HepG2 (cell line): ENCODE data around the gene SNUPN. TPM values are rescaled to one million over a fixed set of nuclear protein-coding genes. Genes with fewer than 3 reads are reported as not detected.

ENCODE experiments used
- ATAC-seq: fragments of 200-7000 bp; cut with Tn5 transposase; 3 replicates; pipeline ENCODE4 v1.9.1; 2020; ENCODE audit warnings: mild to moderate bottlenecking, moderate library complexity
- BruUV-seq: library from RNA; stranded (reverse); fragments of 400-500 nt; replicated peaks from 2 replicates; lab custom pipeline; 2021; lab: Mats Ljungman, UMichigan
- CTCF ChIA-PET: fragments of 300-600 bp; formaldehyde crosslinking; extraction: SDS; loops from one replicate; lab custom pipeline; 2021; ENCODE audit warnings: low total read pairs, inconsistent platforms, low intra/inter-chr PET ratio; lab: Yijun Ruan, JAX
- POLR2A ChIA-PET: fragments of 350-600 bp; sonication (Branson Sonifier 250); formaldehyde crosslinking; loops from one replicate; lab custom pipeline; 2020; ENCODE audit warnings: antibody characterized with exemption, inconsistent platforms; lab: Yijun Ruan, JAX
- DNase-seq: peaks from one replicate; pipeline ENCODE4 v3.0.0-alpha.2; 2015; ENCODE audit warnings: low spot score
- FAIRE-seq: peaks from 3 replicates; lab custom pipeline; 2011; peaks lifted over from hg19 to GRCh38; lab: Jason Lieb, UNC
- H2AFZ ChIP-seq: one replicate; pipeline ENCODE4 v1.6.1; 2011; ENCODE audit warnings: low read length, inconsistent platforms
- H3K27ac ChIP-seq: fragments of 300-600 bp; 3 replicates; pipeline ENCODE4 v1.8.0; 2011; ENCODE audit warnings: mixed run types, mild to moderate bottlenecking, mixed read lengths, low read length, inconsistent platforms; ENCODE audit not compliant: insufficient read depth; ENCODE audit errors: extremely low read length
- H3K27me3 ChIP-seq, 2 experiments: fragments of 200-600 bp in 1 of 2; 2 replicates in 1 of 2; 3 replicates in 1 of 2; pipeline versions ENCODE4 v1.6.0 to v1.8.0; 2011; ENCODE audit warnings: low read length in 2 of 2, mild to moderate bottlenecking in 2 of 2, moderate library complexity in 2 of 2, inconsistent platforms in 1 of 2; ENCODE audit not compliant: insufficient read depth in 2 of 2, control insufficient read depth in 1 of 2
- H3K36me3 ChIP-seq, 2 experiments: fragments of 200-600 bp in 1 of 2; replicated peaks in 1 of 2; 2 replicates in 1 of 2; 3 replicates in 1 of 2; pipeline versions ENCODE4 v1.5.1 to v1.8.0; 2011; ENCODE audit warnings: low read length in 2 of 2, inconsistent platforms in 1 of 2; ENCODE audit not compliant: insufficient read depth in 2 of 2, control insufficient read depth in 1 of 2
- H3K4me1 ChIP-seq: 2 replicates; pipeline ENCODE4 v1.5.1; 2012; ENCODE audit warnings: low read length, inconsistent platforms; ENCODE audit not compliant: insufficient read depth
- H3K4me2 ChIP-seq: 2 replicates; pipeline ENCODE4 v1.6.0; 2011; ENCODE audit warnings: low read depth, low read length, inconsistent platforms
- H3K4me3 ChIP-seq, 3 experiments: fragments of 200-600 bp in 1 of 3; sonication (generic), shearing (Covaris generic) in 1 of 3; replicated peaks in 1 of 3; 2 replicates each; pipeline ENCODE4 v1.5.1; 2011 to 2016; ENCODE audit warnings: low read length in 3 of 3, inconsistent platforms in 2 of 3, low read depth in 2 of 3, mild to moderate bottlenecking in 2 of 3, control low read depth in 1 of 3, mixed read lengths in 1 of 3; ENCODE audit not compliant: insufficient read depth in 1 of 3
- H3K79me2 ChIP-seq: one replicate; pipeline ENCODE4 v1.6.1; 2011; ENCODE audit warnings: low read length, inconsistent platforms; ENCODE audit not compliant: insufficient read depth
- H3K9ac ChIP-seq: 2 replicates; pipeline ENCODE4 v1.6.0; 2011; ENCODE audit warnings: mild to moderate bottlenecking, low read depth, low read length, inconsistent platforms; ENCODE audit not compliant: insufficient read depth
- H3K9me3 ChIP-seq: 2 replicates; pipeline ENCODE4 v1.5.1; 2012; ENCODE audit warnings: mild to moderate bottlenecking, low read length
- H4K20me1 ChIP-seq: 2 replicates; pipeline ENCODE4 v1.6.0; 2011; ENCODE audit warnings: inconsistent platforms, mild to moderate bottlenecking, low read length, moderate library complexity; ENCODE audit not compliant: insufficient read depth
- GFI1 ChIP-seq: sonication (generic); formaldehyde crosslinking; IDR thresholded peaks from 2 replicates; pipeline ENCODE4 v1.5.0; 2020; ENCODE audit warnings: missing genetic modification reagents, mild to moderate bottlenecking, borderline replicate concordance
- HNRNPH1 ChIP-seq: fragments of 200-400 bp; formaldehyde crosslinking; optimal IDR thresholded peaks from 2 replicates; pipeline ENCODE3; 2017; ENCODE audit warnings: mild to moderate bottlenecking, low read depth, low read length
- ISL2 ChIP-seq: sonication (generic); formaldehyde crosslinking; IDR thresholded peaks from 2 replicates; pipeline ENCODE4 v1.5.0; 2020; ENCODE audit warnings: missing genetic modification reagents
- PAX8 ChIP-seq: sonication (generic); formaldehyde crosslinking; IDR thresholded peaks from 2 replicates; pipeline ENCODE4 v1.8.0; 2022; ENCODE audit warnings: mild to moderate bottlenecking, missing genetic modification reagents, borderline replicate concordance
- PHF21A ChIP-seq: sonication (generic); formaldehyde crosslinking; IDR thresholded peaks from 2 replicates; pipeline ENCODE4 v1.5.0; 2020; ENCODE audit warnings: mild to moderate bottlenecking, missing genetic modification reagents
- POGZ ChIP-seq: sonication (generic); formaldehyde crosslinking; IDR thresholded peaks from 2 replicates; pipeline ENCODE4 v1.4.0; 2020; ENCODE audit warnings: mild to moderate bottlenecking, missing genetic modification reagents
- POLR2AphosphoS5 ChIP-seq: IDR thresholded peaks from 2 replicates; pipeline ENCODE4 v1.6.1; 2012; ENCODE audit warnings: low read depth, low read length
- SSRP1 ChIP-seq: IDR thresholded peaks from 2 replicates; pipeline ENCODE4 v1.6.1; 2016; ENCODE audit warnings: control low read depth
- TEAD3 ChIP-seq: optimal IDR thresholded peaks from 2 replicates; pipeline ENCODE3; 2016; ENCODE audit warnings: borderline replicate concordance
- TSC22D2 ChIP-seq: sonication (generic); formaldehyde crosslinking; IDR thresholded peaks from 2 replicates; pipeline ENCODE4 v1.5.1; 2020; ENCODE audit warnings: missing genetic modification reagents, mild to moderate bottlenecking, borderline replicate concordance
- YEATS4 ChIP-seq: sonication (generic); formaldehyde crosslinking; IDR thresholded peaks from 2 replicates; pipeline ENCODE4 v1.4.0; 2020; ENCODE audit warnings: missing genetic modification reagents, borderline replicate concordance
- ZFP36L1 ChIP-seq: sonication (generic); formaldehyde crosslinking; IDR thresholded peaks from 2 replicates; pipeline ENCODE4 v1.8.0; 2022; ENCODE audit warnings: mild to moderate bottlenecking, missing genetic modification reagents, moderate library complexity
- ZFP41 ChIP-seq: sonication (generic); formaldehyde crosslinking; IDR thresholded peaks from 2 replicates; pipeline ENCODE4 v1.4.0; 2020; ENCODE audit warnings: mild to moderate bottlenecking, missing genetic modification reagents, borderline replicate concordance
- ZNF225 ChIP-seq: sonication (generic); formaldehyde crosslinking; IDR thresholded peaks from 2 replicates; pipeline ENCODE4 v1.4.0; 2020; ENCODE audit warnings: mild to moderate bottlenecking, missing genetic modification reagents
- ZNF615 ChIP-seq: sonication (generic); formaldehyde crosslinking; IDR thresholded peaks from 2 replicates; pipeline ENCODE4 v1.5.0; 2020; ENCODE audit warnings: mild to moderate bottlenecking, missing genetic modification reagents, borderline replicate concordance
- ZNF772 ChIP-seq: sonication (generic); formaldehyde crosslinking; IDR thresholded peaks from 2 replicates; pipeline ENCODE4 v1.5.0; 2020; ENCODE audit warnings: mild to moderate bottlenecking, missing genetic modification reagents
- WGBS: methylation state at CpG from one replicate; pipeline ENCODE4 v1.1.6; 2017; ENCODE audit warnings: low lambda C conversion rate; 5-methylcytosine and 5-hydroxymethylcytosine counted together
- in situ Hi-C: cut with HindIII; loops from 2 replicates; pipeline ENCODE4 v1.10.0; 2017; ENCODE audit warnings: low pct_unique_long_range_greater_than_20kb; ENCODE audit not compliant: extremely low pct_ligation_motif_present
- intact Hi-C: fragments of 100-400 bp; cut with micrococcal nuclease; formaldehyde crosslinking; loops from one replicate; pipeline ENCODE4 v1.10.0; 2022; ENCODE audit not compliant: unreplicated experiment
- polyA plus RNA-seq, 8 experiments: library from polyadenylated mRNA; depleted of rRNA in 3 of 8; stranded (reverse) in 7 of 8; unstranded in 1 of 8; fragments of >200 nt; fragmentation: Illumina TruSeq in 4 of 8; extraction: Trizol in 4 of 8; gene quantifications; 2 replicates each; pipeline versions ENCODE4 v1.2.1 to v1.2.3, GENCODE V29; 2011 to 2016; ENCODE audit warnings: low read depth in 4 of 8, missing spikeins in 1 of 8, mixed read lengths in 1 of 8; ENCODE audit not compliant: insufficient read depth in 1 of 8
- total RNA-seq, 5 experiments: library from RNA; depleted of rRNA; stranded (reverse); fragments of >200 nt; fragmentation: Illumina TruSeq; extraction: Trizol; gene quantifications; 2 replicates each; pipeline ENCODE4 v1.2.3, GENCODE V29; 2016; ENCODE audit warnings: low read depth in 1 of 5
- TF ChIP-seq, protein P1 (sequence below): sonication (generic); formaldehyde crosslinking; IDR thresholded peaks from 2 replicates; pipeline ENCODE4 v1.4.0; 2020; ENCODE audit warnings: missing genetic modification reagents
- TF ChIP-seq, protein P2 (sequence below): sonication (generic); formaldehyde crosslinking; IDR thresholded peaks from 2 replicates; pipeline ENCODE4 v1.5.1; 2020; ENCODE audit warnings: missing genetic modification reagents, mild to moderate bottlenecking, borderline replicate concordance
- TF ChIP-seq, protein P3 (sequence below): sonication (generic); formaldehyde crosslinking; IDR thresholded peaks from 2 replicates; pipeline ENCODE4 v1.5.1; 2020; ENCODE audit warnings: mild to moderate bottlenecking, missing genetic modification reagents, moderate library complexity

The SNUPN gene
- total and polyA plus RNA-seq, 2 of the 13 experiments (the other 11 are each of a cell fraction or from before 2014, with no cell fraction given) = 9.0 to 16.4 TPM

DNA sequence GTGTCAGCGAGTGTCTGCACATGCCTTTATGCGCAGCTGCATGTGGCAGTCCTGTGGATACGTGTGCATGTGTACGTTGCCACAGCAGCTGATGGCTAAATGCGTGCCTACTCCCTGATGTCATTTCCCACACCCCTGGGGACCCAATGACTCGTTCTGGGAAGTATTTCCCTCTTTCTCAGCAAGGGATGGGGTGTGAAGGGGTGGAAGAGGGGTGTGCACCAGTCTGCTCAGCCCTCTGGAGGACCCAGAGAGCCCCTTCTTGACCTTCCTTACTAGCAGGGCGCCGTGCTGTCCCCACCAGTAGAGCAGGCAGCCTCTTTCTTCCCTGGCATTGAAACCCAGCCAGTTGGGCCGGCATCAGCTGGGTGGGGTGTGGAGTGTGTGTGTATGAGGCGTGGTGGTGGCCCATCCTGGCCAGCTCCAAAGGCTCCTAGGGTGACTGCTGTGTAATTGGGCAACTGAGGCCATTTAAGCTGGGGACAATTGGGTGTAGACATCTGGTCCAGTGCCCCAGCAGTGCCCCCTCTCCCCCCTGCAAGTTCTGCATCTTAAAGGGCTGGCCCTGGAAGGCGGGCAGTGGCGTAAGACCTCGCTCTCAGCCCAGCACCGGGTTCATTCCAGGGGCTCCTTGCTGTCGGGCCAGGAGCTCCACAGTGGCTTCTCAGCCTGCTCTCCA lies 41.4 kb upstream of the SNUPN start:
- peaks cover 43% of the 10 kb centered on the region for H3K4me1 ChIP-seq
- peak overlapping the region; percentile 40 for H3K4me2 ChIP-seq
- 0 out of 5 replicates have a peak, but pooled peaks cover 2 to 9% of the 10 kb centered on the region in 2 experiments for H3K27me3 ChIP-seq
- ChIA-PET CTCF (no interaction called here), POLR2A (interaction anchor here (1.1 to 1.5 kb wide), 4 partner anchors 16 to 27 kb away, joined by 3 to 7 read pairs (median 4); partner anchors contain the start of genes IMP3 and SNX33)
- DNase-seq = peak; percentile 37
- no peaks in the 10 kb centered on the region for H4K20me1 ChIP-seq
- no peak overlapping the region for H3K9ac ChIP-seq
- in situ Hi-C loops = no loop called here
- WGBS = 44% methylated on average over 7 of the region's 15 CpGs
- no TSS peak for BruUV-seq
- no peak overlapping the region for H3K27ac ChIP-seq
- H3K79me2 ChIP-seq = no peaks in the 10 kb centered on the region
- ATAC-seq = no peak; the same call in 1 of the 3 replicates
- intact Hi-C loops = no loop called here
- no peaks in the 10 kb centered on the region for H3K36me3 ChIP-seq
- no peak for FAIRE-seq
- H3K9me3 ChIP-seq = no peaks in the 10 kb centered on the region
- no peak overlapping the region for H3K4me3 ChIP-seq
- H2AFZ ChIP-seq = no peak overlapping the region
- no peak for TF ChIP-seq ISL2 (CRISPR knock-in tag)
- TF ChIP-seq ZFP41 (CRISPR knock-in tag) = no peak
- TF ChIP-seq ZFP36L1 (CRISPR knock-in tag) = no peak
- no peak for TF ChIP-seq TSC22D2 (CRISPR knock-in tag)
- no peak for TF ChIP-seq ZNF225 (CRISPR knock-in tag)
- TF ChIP-seq POGZ = no peak
- TF ChIP-seq GFI1 = no peak
- no peak for TF ChIP-seq PHF21A (CRISPR knock-in tag)
- TF ChIP-seq, protein P1, sequence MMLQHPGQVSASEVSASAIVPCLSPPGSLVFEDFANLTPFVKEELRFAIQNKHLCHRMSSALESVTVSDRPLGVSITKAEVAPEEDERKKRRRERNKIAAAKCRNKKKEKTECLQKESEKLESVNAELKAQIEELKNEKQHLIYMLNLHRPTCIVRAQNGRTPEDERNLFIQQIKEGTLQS (CRISPR knock-in tag) = 0 out of 2 replicates have a peak, but pooled peaks have one; percentile 15
- no peak for TF ChIP-seq YEATS4 (CRISPR knock-in tag)
- TF ChIP-seq, protein P2, sequence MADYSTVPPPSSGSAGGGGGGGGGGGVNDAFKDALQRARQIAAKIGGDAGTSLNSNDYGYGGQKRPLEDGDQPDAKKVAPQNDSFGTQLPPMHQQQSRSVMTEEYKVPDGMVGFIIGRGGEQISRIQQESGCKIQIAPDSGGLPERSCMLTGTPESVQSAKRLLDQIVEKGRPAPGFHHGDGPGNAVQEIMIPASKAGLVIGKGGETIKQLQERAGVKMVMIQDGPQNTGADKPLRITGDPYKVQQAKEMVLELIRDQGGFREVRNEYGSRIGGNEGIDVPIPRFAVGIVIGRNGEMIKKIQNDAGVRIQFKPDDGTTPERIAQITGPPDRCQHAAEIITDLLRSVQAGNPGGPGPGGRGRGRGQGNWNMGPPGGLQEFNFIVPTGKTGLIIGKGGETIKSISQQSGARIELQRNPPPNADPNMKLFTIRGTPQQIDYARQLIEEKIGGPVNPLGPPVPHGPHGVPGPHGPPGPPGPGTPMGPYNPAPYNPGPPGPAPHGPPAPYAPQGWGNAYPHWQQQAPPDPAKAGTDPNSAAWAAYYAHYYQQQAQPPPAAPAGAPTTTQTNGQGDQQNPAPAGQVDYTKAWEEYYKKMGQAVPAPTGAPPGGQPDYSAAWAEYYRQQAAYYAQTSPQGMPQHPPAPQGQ (CRISPR knock-in tag) = no peak
- peak; percentile 18 for TF ChIP-seq TEAD3 (CRISPR knock-in tag)
- no peak for TF ChIP-seq ZNF615 (CRISPR knock-in tag)
- no peak for TF ChIP-seq HNRNPH1
- no peak for TF ChIP-seq POLR2AphosphoS5
- no peak for TF ChIP-seq SSRP1 (CRISPR knock-in tag)
- no peak for TF ChIP-seq ZNF772 (CRISPR knock-in tag)
- TF ChIP-seq, protein P3, sequence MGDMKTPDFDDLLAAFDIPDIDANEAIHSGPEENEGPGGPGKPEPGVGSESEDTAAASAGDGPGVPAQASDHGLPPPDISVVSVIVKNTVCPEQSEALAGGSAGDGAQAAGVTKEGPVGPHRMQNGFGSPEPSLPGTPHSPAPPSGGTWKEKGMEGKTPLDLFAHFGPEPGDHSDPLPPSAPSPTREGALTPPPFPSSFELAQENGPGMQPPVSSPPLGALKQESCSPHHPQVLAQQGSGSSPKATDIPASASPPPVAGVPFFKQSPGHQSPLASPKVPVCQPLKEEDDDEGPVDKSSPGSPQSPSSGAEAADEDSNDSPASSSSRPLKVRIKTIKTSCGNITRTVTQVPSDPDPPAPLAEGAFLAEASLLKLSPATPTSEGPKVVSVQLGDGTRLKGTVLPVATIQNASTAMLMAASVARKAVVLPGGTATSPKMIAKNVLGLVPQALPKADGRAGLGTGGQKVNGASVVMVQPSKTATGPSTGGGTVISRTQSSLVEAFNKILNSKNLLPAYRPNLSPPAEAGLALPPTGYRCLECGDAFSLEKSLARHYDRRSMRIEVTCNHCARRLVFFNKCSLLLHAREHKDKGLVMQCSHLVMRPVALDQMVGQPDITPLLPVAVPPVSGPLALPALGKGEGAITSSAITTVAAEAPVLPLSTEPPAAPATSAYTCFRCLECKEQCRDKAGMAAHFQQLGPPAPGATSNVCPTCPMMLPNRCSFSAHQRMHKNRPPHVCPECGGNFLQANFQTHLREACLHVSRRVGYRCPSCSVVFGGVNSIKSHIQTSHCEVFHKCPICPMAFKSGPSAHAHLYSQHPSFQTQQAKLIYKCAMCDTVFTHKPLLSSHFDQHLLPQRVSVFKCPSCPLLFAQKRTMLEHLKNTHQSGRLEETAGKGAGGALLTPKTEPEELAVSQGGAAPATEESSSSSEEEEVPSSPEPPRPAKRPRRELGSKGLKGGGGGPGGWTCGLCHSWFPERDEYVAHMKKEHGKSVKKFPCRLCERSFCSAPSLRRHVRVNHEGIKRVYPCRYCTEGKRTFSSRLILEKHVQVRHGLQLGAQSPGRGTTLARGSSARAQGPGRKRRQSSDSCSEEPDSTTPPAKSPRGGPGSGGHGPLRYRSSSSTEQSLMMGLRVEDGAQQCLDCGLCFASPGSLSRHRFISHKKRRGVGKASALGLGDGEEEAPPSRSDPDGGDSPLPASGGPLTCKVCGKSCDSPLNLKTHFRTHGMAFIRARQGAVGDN (CRISPR knock-in tag) = peak; percentile 71
- no peak for TF ChIP-seq PAX8
